H1 (cell line): ENCODE measurements around the gene ADAMTS6. TPM values are rescaled to one million over a fixed set of nuclear protein-coding genes. Genes with fewer than 3 reads are reported as not detected.

Experiments
- CEBPB ChIP-seq: IDR thresholded peaks from 2 replicates; pipeline ENCODE4 v1.6.1; 2012; ENCODE audit warnings: low read depth, low read length
- CTBP2 ChIP-seq: IDR thresholded peaks from 2 replicates; pipeline ENCODE4 v1.7.0; 2011; ENCODE audit warnings: borderline replicate concordance, mild to moderate bottlenecking, moderate library complexity, mixed read lengths, low read length; ENCODE audit not compliant: insufficient read depth, insufficient read length
- EGR1 ChIP-seq: IDR thresholded peaks from 2 replicates; pipeline ENCODE4 v1.6.1; 2011; ENCODE audit warnings: low read depth, low read length, borderline replicate concordance
- EP300 ChIP-seq, 2 experiments: IDR thresholded peaks; 1 replicate in 1 of 2; 2 replicates in 1 of 2; pipeline ENCODE4 v1.6.1; 2011 to 2012; ENCODE audit warnings: low read depth in 2 of 2, low read length in 2 of 2, mild to moderate bottlenecking in 2 of 2, borderline replicate concordance in 1 of 2, inconsistent platforms in 1 of 2, moderate library complexity in 1 of 2
- JUN ChIP-seq: IDR thresholded peaks from 2 replicates; pipeline ENCODE4 v1.6.1; 2011; ENCODE audit warnings: low read depth, mild to moderate bottlenecking, improper control_type of control experiment, low read length
- KDM5A ChIP-seq: fragments of 200-600 bp; IDR thresholded peaks from 2 replicates; pipeline ENCODE4 v1.7.1; 2012; ENCODE audit warnings: mild to moderate bottlenecking, low read length, inconsistent platforms, mixed read lengths
- POLR2A ChIP-seq, 2 experiments: IDR thresholded peaks; 1 replicate in 1 of 2; 2 replicates in 1 of 2; pipeline ENCODE4 v1.6.1; 2011; ENCODE audit warnings: low read depth in 2 of 2, low read length in 2 of 2, mild to moderate bottlenecking in 2 of 2; ENCODE audit errors: control extremely low read depth in 1 of 2
- SAP30 ChIP-seq: fragments of 300-600 bp; sonication (generic); IDR thresholded peaks from 2 replicates; pipeline ENCODE4 v1.7.1; 2012; ENCODE audit warnings: low read length, moderate library complexity, mild to moderate bottlenecking, inconsistent platforms; ENCODE audit not compliant: insufficient read depth, insufficient replicate concordance
- TAF1 ChIP-seq: IDR thresholded peaks from 2 replicates; pipeline ENCODE4 v1.6.1; 2011; ENCODE audit warnings: mild to moderate bottlenecking, low read depth, low read length
- polyA plus RNA-seq, 7 experiments: library from polyadenylated mRNA; depleted of rRNA in 3 of 7; stranded (reverse) in 5 of 7; unstranded in 2 of 7; fragments of >200 nt in 5 of 7; fragments of 200-250 nt in 2 of 7; gene quantifications; 1 replicate in 5 of 7; 2 replicates in 1 of 7; 4 replicates in 1 of 7; pipeline versions ENCODE4 v1.2.1 to v1.2.3, GENCODE V29; 2011 to 2013; ENCODE audit warnings: missing spikeins in 2 of 7, mixed read lengths in 2 of 7
- total RNA-seq: library from RNA; stranded (reverse); fragmentation: NEBNext Ultra II Directional; extraction: Animal tissue kit (Norgen Biotek cat#: 25700); gene quantifications from 2 replicates; pipeline ENCODE4 v1.2.1, GENCODE V29; 2021
- TF ChIP-seq, protein P1 (sequence below): IDR thresholded peaks from 2 replicates; pipeline ENCODE4 v1.6.1; 2011; ENCODE audit warnings: low read depth, mild to moderate bottlenecking, low read length; ENCODE audit not compliant: insufficient read depth

ADAMTS6 gene
- total and polyA plus RNA-seq, 2 of the 8 experiments (the other 6 are each of a cell fraction or from before 2014, with no cell fraction given) = 0.74 to 2.4 TPM

- TF ChIP-seq SAP30 (no peak), TAF1 (no peak), CTBP2 (no peak), CEBPB (no peak), EP300 (IDR thresholded peaks at IDR 0.05; ENCODE audit: borderline replicate concordance in 1 of 2, low read depth in 2 of 2, low read length in 2 of 2) (no peak), EGR1 (no peak), KDM5A (no peak), POLR2A (IDR thresholded peaks at IDR 0.05; ENCODE audit: control extremely low read depth in 1 of 2, low read depth in 2 of 2, low read length in 2 of 2) (no peak), JUN (no peak)
- TF ChIP-seq, protein P1, sequence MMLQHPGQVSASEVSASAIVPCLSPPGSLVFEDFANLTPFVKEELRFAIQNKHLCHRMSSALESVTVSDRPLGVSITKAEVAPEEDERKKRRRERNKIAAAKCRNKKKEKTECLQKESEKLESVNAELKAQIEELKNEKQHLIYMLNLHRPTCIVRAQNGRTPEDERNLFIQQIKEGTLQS = no peak
Observed at GRCh38 chr5:65111961-65112658, 369.6 kb downstream of the ADAMTS6 start (continued).
